A673 (cell line): ENCODE results near the gene MKRN1. TPM values are rescaled to one million over a fixed set of nuclear protein-coding genes. Genes with fewer than 3 reads are reported as not detected.

Experiments
- BruUV-seq: library from RNA; stranded (reverse); fragments of 400-500 nt; replicated peaks from 2 replicates; lab custom pipeline; 2021; lab: Mats Ljungman, UMichigan
- CTCF ChIA-PET: fragments of 300-600 bp; sonication (Branson Sonifier 250); formaldehyde crosslinking; loops from one replicate; lab custom pipeline; 2022; ENCODE audit warnings: antibody characterized with exemption; lab: Charles Lee
- POLR2A ChIA-PET: fragments of 300-600 bp; sonication (Branson Sonifier 250); formaldehyde crosslinking; loops from one replicate; lab custom pipeline; 2022; ENCODE audit warnings: antibody characterized with exemption; ENCODE audit not compliant: low non-redundant PET; lab: Charles Lee
- DNase-seq: peaks from one replicate; pipeline ENCODE4 v3.0.0-alpha.2; 2015; ENCODE audit warnings: low spot score
- H3K27ac ChIP-seq: fragments of 200-600 bp; sonication (generic); 2 replicates; pipeline ENCODE4 v1.5.1; 2016; ENCODE audit warnings: mixed run types, low read depth, mild to moderate bottlenecking, mixed read lengths, antibody characterized with exemption, low read length; ENCODE audit not compliant: poor library complexity, severe bottlenecking
- H3K27me3 ChIP-seq: fragments of 200-600 bp; sonication (generic); replicated peaks from 2 replicates; pipeline ENCODE4 v1.6.1; 2017; ENCODE audit warnings: mixed run types, low read depth, mild to moderate bottlenecking, mixed read lengths, antibody characterized with exemption, low read length; ENCODE audit not compliant: insufficient read depth, poor library complexity
- H3K36me3 ChIP-seq: fragments of 200-600 bp; sonication (generic); 2 replicates; pipeline ENCODE4 v1.6.1; 2016; ENCODE audit warnings: mixed run types, mild to moderate bottlenecking, mixed read lengths, antibody characterized with exemption, low read length; ENCODE audit not compliant: insufficient read depth, poor library complexity, severe bottlenecking
- H3K4me1 ChIP-seq: fragments of 200-600 bp; sonication (generic); 2 replicates; pipeline ENCODE4 v1.6.1; 2017; ENCODE audit warnings: mixed run types, mild to moderate bottlenecking, mixed read lengths, antibody characterized with exemption, low read length; ENCODE audit not compliant: insufficient read depth, poor library complexity, severe bottlenecking
- H3K4me3 ChIP-seq: fragments of 200-600 bp; sonication (generic); 2 replicates; pipeline ENCODE4 v1.5.1; 2016; ENCODE audit warnings: low read depth, mixed run types, mild to moderate bottlenecking, mixed read lengths, low read length; ENCODE audit not compliant: poor library complexity, severe bottlenecking
- H3K9me3 ChIP-seq: fragments of 200-600 bp; sonication (generic); 2 replicates; pipeline ENCODE4 v1.6.1; 2016; ENCODE audit warnings: mixed run types, low read depth, mild to moderate bottlenecking, mixed read lengths, antibody characterized with exemption, low read length; ENCODE audit not compliant: poor library complexity, severe bottlenecking
- CTCF ChIP-seq: fragments of 300-800, 200-600 bp; sonication (generic); conservative IDR thresholded peaks from 2 replicates; pipeline ENCODE4 v1.5.1; 2017; ENCODE audit warnings: low read depth, mild to moderate bottlenecking, antibody characterized with exemption, low read length, moderate library complexity, mixed read lengths
- EZH2 ChIP-seq: fragments of 200-600 bp; sonication (generic); IDR thresholded peaks from 2 replicates; pipeline ENCODE4 v1.6.1; 2017; ENCODE audit warnings: borderline replicate concordance, low read depth, mild to moderate bottlenecking, mixed read lengths, antibody characterized with exemption, low read length; ENCODE audit not compliant: poor library complexity, severe bottlenecking
- intact Hi-C: fragments of 100-400 bp; cut with micrococcal nuclease; formaldehyde crosslinking; loops from one replicate; pipeline ENCODE4 v1.10.0; 2022; ENCODE audit not compliant: unreplicated experiment
- total RNA-seq: library from RNA; stranded (reverse); gene quantifications from 2 replicates; pipeline ENCODE4 v1.2.3, GENCODE V29; 2021

Gene MKRN1
- total RNA-seq, 1 experiment from 2014 or later, result 51.1 TPM

GRCh38 chr7:140525743-140526142 is 46.4 kb upstream of the MKRN1 start:
- intact Hi-C loops, result no loop called here
- no peak overlapping the region for H3K4me3 ChIP-seq
- POLR2A ChIA-PET, result no interaction called here
- no peak overlapping the region for H3K27ac ChIP-seq
- DNase-seq, result no peak
- CTCF ChIA-PET, result no interaction called here
- H3K4me1 ChIP-seq, result no peaks in the 10 kb centered on the region
- no peaks in the 10 kb centered on the region for H3K36me3 ChIP-seq
- BruUV-seq, result no TSS peak
- H3K9me3 ChIP-seq, result no peaks in the 10 kb centered on the region
- no peaks in the 10 kb centered on the region for H3K27me3 ChIP-seq
- TF ChIP-seq CTCF, result no peak
- no peak for TF ChIP-seq EZH2

- Histone ChIP-seq H3K9me3 (no peaks in the 10 kb centered on the region), H3K4me1 (no peaks in the 10 kb centered on the region), H3K27me3 (no peaks in the 10 kb centered on the region), H3K27ac (no peak overlapping the region), H3K36me3 (no peaks in the 10 kb centered on the region), H3K4me3 (no peak overlapping the region)
- ChIA-PET CTCF (no interaction called here), POLR2A (no interaction called here)
- intact Hi-C loops, result no loop called here
- DNase-seq, result no peak
- BruUV-seq, result no TSS peak
- no peak for TF ChIP-seq CTCF
- no peak for TF ChIP-seq EZH2
Observed at GRCh38 chr7:140521421-140521820, 42.1 kb upstream of the MKRN1 start.

- DNase-seq, result no peak
- Histone ChIP-seq H3K4me1 (no peaks in the 10 kb centered on the region), H3K27me3 (no peaks in the 10 kb centered on the region), H3K9me3 (no peaks in the 10 kb centered on the region), H3K4me3 (no peak overlapping the region), H3K27ac (no peak overlapping the region), H3K36me3 (no peaks in the 10 kb centered on the region)
- TF ChIP-seq EZH2 (no peak), CTCF (no peak)
- intact Hi-C loops, result loop anchor here (5.0 to 10.0 kb wide), 2 partner anchors 493 to 1016 kb away; partner anchors contain the start of gene MRPS33
- no TSS peak for BruUV-seq
- POLR2A ChIA-PET, result no interaction called here
- CTCF ChIA-PET, result no interaction called here
Observed at GRCh38 chr7:140519007-140519399, 39.7 kb upstream of the MKRN1 start.
